Measurements from ENCODE around the gene ZP1.

ZP1 gene

GRCh38 chr11:60887556-60887955 is 20.2 kb downstream of the ZP1 start:
- TF ChIP-seq REST (IDR thresholded peaks at IDR 0.05; ENCODE audit: insufficient read depth in 1 of 2, low read depth in 2 of 2, low read length in 2 of 2) = no peak

GRCh38 chr11:60889869-60890311 is 22.5 kb downstream of the ZP1 start:
- TF ChIP-seq SIN3A (IDR thresholded peaks at IDR 0.05; ENCODE audit: borderline replicate concordance, insufficient read depth, low read length) (no peak), TAF1 (IDR thresholded peaks at IDR 0.05; ENCODE audit: borderline replicate concordance, insufficient read depth, low read length) (no peak), REST (IDR thresholded peaks at IDR 0.05; ENCODE audit: insufficient read depth in 1 of 2, low read depth in 2 of 2, low read length in 2 of 2) (no peak), FOXP2 (optimal IDR thresholded peaks at IDR 0.05; ENCODE audit: borderline replicate concordance, extremely low read depth, extremely low read length, insufficient read depth) (no peak), POLR2AphosphoS5 (IDR thresholded peaks at IDR 0.05; ENCODE audit: low read depth, low read length) (no peak)

GRCh38 chr11:60890696-60891095 is 23.4 kb downstream of the ZP1 start:
- no peak for TF ChIP-seq POLR2AphosphoS5 (IDR thresholded peaks at IDR 0.05; ENCODE audit: low read depth, low read length)
- no peak for TF ChIP-seq SIN3A (IDR thresholded peaks at IDR 0.05; ENCODE audit: borderline replicate concordance, insufficient read depth, low read length)
- TF ChIP-seq REST (IDR thresholded peaks at IDR 0.05; ENCODE audit: insufficient read depth in 1 of 2, low read depth in 2 of 2, low read length in 2 of 2) = no peak
- TF ChIP-seq TAF1 (IDR thresholded peaks at IDR 0.05; ENCODE audit: borderline replicate concordance, insufficient read depth, low read length) = no peak
- no peak for TF ChIP-seq FOXP2 (optimal IDR thresholded peaks at IDR 0.05; ENCODE audit: borderline replicate concordance, extremely low read depth, extremely low read length, insufficient read depth)

- TF ChIP-seq POLR2AphosphoS5 (IDR thresholded peaks at IDR 0.05; ENCODE audit: low read depth, low read length) (no peak), FOXP2 (optimal IDR thresholded peaks at IDR 0.05; ENCODE audit: borderline replicate concordance, extremely low read depth, extremely low read length, insufficient read depth) (no peak), SIN3A (IDR thresholded peaks at IDR 0.05; ENCODE audit: borderline replicate concordance, insufficient read depth, low read length) (no peak), TAF1 (IDR thresholded peaks at IDR 0.05; ENCODE audit: borderline replicate concordance, insufficient read depth, low read length) (no peak), REST (IDR thresholded peaks at IDR 0.05; ENCODE audit: insufficient read depth in 1 of 2, low read depth in 2 of 2, low read length in 2 of 2) (no peak)
Measured at GRCh38 chr11:60891103-60891741, 23.9 kb downstream of the ZP1 start.

- TF ChIP-seq REST (IDR thresholded peaks at IDR 0.05; ENCODE audit: insufficient read depth in 1 of 2, low read depth in 2 of 2, low read length in 2 of 2) = no peak
- no peak for TF ChIP-seq FOXP2 (optimal IDR thresholded peaks at IDR 0.05; ENCODE audit: borderline replicate concordance, extremely low read depth, extremely low read length, insufficient read depth)
- TF ChIP-seq POLR2AphosphoS5 (IDR thresholded peaks at IDR 0.05; ENCODE audit: low read depth, low read length) = no peak
- TF ChIP-seq TAF1 (IDR thresholded peaks at IDR 0.05; ENCODE audit: borderline replicate concordance, insufficient read depth, low read length) = no peak
- no peak for TF ChIP-seq SIN3A (IDR thresholded peaks at IDR 0.05; ENCODE audit: borderline replicate concordance, insufficient read depth, low read length)
Measured at GRCh38 chr11:60895687-60896086, 28.3 kb downstream of the ZP1 start.

Data from PFSK-1 (cell line).